Measurements from ENCODE around the gene TCF7L2. TPM values are rescaled to one million over a fixed set of nuclear protein-coding genes. Genes with fewer than 3 reads are reported as not detected.
"Not testable (repeated sequence)": the region's sequence is repeated elsewhere in the genome, so short reads cannot be mapped to it uniquely, and the experiment has no call there.

Gene TCF7L2
- total RNA-seq, 1 donor from 2014 or later: 44.4 TPM

DNA sequence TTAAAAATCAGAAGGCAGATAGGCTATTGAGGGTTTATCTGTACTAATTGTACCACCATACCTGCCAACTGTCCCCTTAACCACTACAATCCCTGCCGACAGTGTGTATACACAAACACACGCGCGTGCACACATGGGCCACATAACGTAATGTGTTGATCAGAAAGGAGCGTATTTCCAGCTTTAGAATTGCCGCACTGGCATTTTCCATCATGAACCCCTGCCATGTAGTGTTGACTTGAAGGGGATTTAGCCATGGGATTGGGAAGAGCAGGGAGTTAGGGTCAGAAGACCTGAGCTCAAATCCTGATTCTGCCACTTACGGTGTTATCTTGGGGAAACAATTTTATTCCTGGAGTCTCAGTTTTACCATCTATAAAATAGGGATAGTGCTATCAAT, 158.9 kb downstream of the TCF7L2 start:
- TF ChIP-seq POLR2AphosphoS5 (IDR thresholded peaks at IDR 0.05; ENCODE audit: insufficient read depth in 1 of 2, low read depth in 1 of 2): no peak
- TF ChIP-seq, protein P1, sequence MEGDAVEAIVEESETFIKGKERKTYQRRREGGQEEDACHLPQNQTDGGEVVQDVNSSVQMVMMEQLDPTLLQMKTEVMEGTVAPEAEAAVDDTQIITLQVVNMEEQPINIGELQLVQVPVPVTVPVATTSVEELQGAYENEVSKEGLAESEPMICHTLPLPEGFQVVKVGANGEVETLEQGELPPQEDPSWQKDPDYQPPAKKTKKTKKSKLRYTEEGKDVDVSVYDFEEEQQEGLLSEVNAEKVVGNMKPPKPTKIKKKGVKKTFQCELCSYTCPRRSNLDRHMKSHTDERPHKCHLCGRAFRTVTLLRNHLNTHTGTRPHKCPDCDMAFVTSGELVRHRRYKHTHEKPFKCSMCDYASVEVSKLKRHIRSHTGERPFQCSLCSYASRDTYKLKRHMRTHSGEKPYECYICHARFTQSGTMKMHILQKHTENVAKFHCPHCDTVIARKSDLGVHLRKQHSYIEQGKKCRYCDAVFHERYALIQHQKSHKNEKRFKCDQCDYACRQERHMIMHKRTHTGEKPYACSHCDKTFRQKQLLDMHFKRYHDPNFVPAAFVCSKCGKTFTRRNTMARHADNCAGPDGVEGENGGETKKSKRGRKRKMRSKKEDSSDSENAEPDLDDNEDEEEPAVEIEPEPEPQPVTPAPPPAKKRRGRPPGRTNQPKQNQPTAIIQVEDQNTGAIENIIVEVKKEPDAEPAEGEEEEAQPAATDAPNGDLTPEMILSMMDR (IDR thresholded peaks at IDR 0.05): no peak
- TF ChIP-seq POLR2A (IDR thresholded peaks at IDR 0.05): no peak
- Histone ChIP-seq H3K27ac (no peak overlapping the region), H3K4me1 (peaks cover 63% of the 10 kb centered on the region), H3K27me3 (no peaks in the 10 kb centered on the region), H3K4me3 (no peak overlapping the region), H3K36me3 (no peaks in the 10 kb centered on the region), H3K9me3 (no peaks in the 10 kb centered on the region)
- intact Hi-C loops (cut with DNase I): no loop called here
- no peak for DNase-seq (ENCODE audit: extremely low spot score in 2 of 2)

DNA sequence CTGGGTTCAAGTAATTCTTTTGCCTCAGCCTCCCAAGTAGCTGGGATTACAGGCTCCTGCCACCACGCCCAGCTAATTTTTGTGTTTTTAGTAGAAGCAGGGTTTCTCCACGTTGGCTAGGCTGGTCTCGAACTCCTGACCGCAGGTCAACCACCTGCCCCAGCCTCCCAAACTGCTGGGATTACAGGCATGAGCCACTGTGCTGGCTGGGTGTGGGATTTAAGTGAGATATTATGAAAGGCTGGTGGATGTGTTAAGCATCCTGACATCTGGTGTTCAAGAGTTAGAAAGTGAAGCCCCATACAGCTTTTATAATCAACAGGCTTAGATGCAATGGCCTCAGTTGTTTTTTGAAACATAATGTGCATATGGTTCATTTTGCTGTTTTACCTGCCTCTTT, 159.4 kb downstream of the TCF7L2 start:
- intact Hi-C loops (cut with DNase I); H3K36me3 ChIP-seq; H3K27ac ChIP-seq; H3K27me3 ChIP-seq; DNase-seq (ENCODE audit: extremely low spot score in 2 of 2); H3K9me3 ChIP-seq; H3K4me3 ChIP-seq: not testable (repeated sequence)
- peaks cover 58% of the 10 kb centered on the region for H3K4me1 ChIP-seq

DNA sequence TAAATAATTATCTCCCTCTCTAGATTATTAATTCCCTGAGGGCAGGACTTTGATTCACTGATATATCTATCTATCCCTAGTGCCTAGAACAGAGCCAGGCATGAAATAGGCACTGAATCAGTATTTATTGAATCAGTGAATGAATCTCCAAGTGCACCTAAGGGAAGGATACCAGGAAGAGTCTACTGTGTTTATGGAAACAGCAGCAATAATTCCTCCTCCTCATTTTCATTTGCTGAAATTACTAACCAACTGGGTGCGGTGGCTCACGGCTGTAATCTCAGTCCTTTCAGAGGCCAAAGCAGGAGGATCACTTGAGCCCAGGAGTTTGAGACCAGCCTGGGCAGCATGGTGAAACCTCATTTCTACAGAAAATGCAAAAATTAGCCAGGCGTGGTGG, 161.2 kb downstream of the TCF7L2 start:
- Histone ChIP-seq H3K27me3 (no peaks in the 10 kb centered on the region), H3K4me3 (no peak overlapping the region), H3K4me1 (peaks cover 40% of the 10 kb centered on the region), H3K9me3 (no peaks in the 10 kb centered on the region), H3K27ac (no peak overlapping the region), H3K36me3 (no peaks in the 10 kb centered on the region)
- TF ChIP-seq POLR2AphosphoS5 (IDR thresholded peaks at IDR 0.05; ENCODE audit: insufficient read depth in 1 of 2, low read depth in 1 of 2): no peak
- no peak for TF ChIP-seq POLR2A (IDR thresholded peaks at IDR 0.05)
- TF ChIP-seq, protein P1 (IDR thresholded peaks at IDR 0.05): no peak
- intact Hi-C loops (cut with DNase I): no loop called here
- no peak for DNase-seq (ENCODE audit: extremely low spot score in 2 of 2)

DNA sequence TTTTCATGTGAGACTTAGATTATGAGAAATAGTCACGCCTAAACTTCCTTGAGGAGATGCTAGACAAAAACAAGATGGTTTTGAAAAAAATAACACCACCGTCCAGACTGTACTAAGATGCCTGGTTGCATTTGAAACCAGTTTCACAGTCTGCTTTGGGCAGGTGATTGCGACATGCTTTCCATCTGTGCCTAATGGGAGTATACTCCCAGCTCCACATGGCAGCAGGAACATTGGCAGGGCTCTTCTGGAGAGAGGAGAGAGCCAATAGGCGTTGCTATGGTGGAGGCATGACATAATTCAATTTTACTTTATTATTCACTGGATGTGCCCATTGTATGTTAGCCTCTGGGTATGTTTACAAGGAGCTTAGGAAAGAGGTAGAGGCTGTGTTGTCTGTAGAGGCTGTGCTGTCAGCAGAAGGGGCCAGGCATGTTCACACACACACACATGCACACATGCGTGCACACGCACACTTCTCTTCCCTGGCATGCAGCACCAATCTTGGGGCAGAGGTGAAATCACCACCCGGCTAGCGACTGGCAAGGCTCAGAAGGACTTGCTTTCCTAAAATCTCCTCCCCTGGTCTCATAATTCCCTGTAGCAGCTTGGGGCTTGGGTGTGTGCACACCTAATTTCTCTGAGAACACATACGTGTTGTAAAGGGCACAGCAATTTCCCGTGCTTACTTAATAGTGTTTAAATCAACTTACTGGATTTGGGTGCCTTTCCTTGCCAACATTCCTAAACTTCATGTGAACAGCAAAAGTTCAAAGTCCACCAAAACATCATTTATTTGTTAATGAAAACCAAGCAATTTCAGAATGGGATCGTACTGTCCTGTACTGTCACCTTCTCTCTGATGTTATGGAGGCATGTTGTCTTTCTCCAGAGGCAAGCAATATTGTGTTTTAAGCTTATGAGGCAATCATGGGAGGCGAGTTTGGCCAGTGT, 162.1 kb downstream of the TCF7L2 start:
- Histone ChIP-seq H3K36me3 (no peaks in the 10 kb centered on the region), H3K9me3 (no peaks in the 10 kb centered on the region), H3K27me3 (no peaks in the 10 kb centered on the region), H3K27ac (no peak overlapping the region), H3K4me1 (peaks cover 31% of the 10 kb centered on the region), H3K4me3 (no peak overlapping the region)
- no peak for DNase-seq (ENCODE audit: extremely low spot score in 2 of 2)
- intact Hi-C loops (cut with DNase I): no loop called here
- TF ChIP-seq POLR2AphosphoS5 (IDR thresholded peaks at IDR 0.05; ENCODE audit: insufficient read depth in 1 of 2, low read depth in 1 of 2) (peak in 1 of 2 donors; percentile 56), POLR2A (IDR thresholded peaks at IDR 0.05) (no peak)
- TF ChIP-seq, protein P1 (IDR thresholded peaks at IDR 0.05): no peak

DNA sequence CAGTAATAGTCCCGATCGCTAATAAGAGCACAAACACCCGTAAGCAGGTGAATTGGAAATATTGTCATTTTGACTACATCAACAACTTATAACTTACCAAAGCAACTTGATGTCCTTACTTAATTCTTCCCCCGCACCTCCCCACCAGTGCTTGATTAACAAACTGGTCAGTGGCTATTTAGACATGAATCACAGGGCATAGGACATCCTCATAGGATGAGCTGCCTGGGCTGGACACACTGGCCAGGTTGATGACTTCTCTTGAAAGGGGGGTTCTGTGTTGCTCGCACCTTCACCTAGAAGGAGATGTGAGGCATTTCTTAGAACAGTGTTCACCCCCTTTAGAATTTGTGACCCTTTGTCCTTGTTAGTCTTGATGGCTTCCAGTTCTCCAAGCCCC, 163.2 kb downstream of the TCF7L2 start:
- Histone ChIP-seq H3K27ac (no peak overlapping the region), H3K9me3 (no peaks in the 10 kb centered on the region), H3K4me3 (no peak overlapping the region), H3K4me1 (peaks cover 23% of the 10 kb centered on the region), H3K36me3 (no peaks in the 10 kb centered on the region), H3K27me3 (no peaks in the 10 kb centered on the region)
- TF ChIP-seq POLR2A (IDR thresholded peaks at IDR 0.05) (no peak), POLR2AphosphoS5 (IDR thresholded peaks at IDR 0.05; ENCODE audit: insufficient read depth in 1 of 2, low read depth in 1 of 2) (no peak)
- TF ChIP-seq, protein P1 (IDR thresholded peaks at IDR 0.05): no peak
- no peak for DNase-seq (ENCODE audit: extremely low spot score in 2 of 2)
- intact Hi-C loops (cut with DNase I): no loop called here
